Sciatic nerve (tissue), 2 donors: Measurements from ENCODE around the gene NFASC. TPM values are rescaled to one million over a fixed set of nuclear protein-coding genes. Genes with fewer than 3 reads are reported as not detected.
A peak's percentile ranks its signal among the peaks of the same experiment; 100 is the strongest.

Source experiments
- ATAC-seq: fragments of 200-7000 bp; cut with Tn5 transposase; one replicate; pipeline ENCODE4 v1.9.1; 2020; ENCODE audit warnings: mild to moderate bottlenecking, moderate library complexity
- DNase-seq: peaks from one replicate; pipeline ENCODE4 v3.0.0-alpha.2; 2020; ENCODE audit warnings: low spot score
- intact Hi-C: fragments of 100-400 bp; cut with DNase I; formaldehyde crosslinking; loops from one replicate; pipeline ENCODE4 v1.14.2; 2022
- total RNA-seq: library from RNA; stranded (reverse); fragmentation: NEBNext Ultra II Directional; extraction: Animal tissue kit (Norgen Biotek cat#: 25700); gene quantifications from one replicate; pipeline ENCODE4 v1.2.1, GENCODE V29; 2021
- donor health status: DM: no; HTN: no; CAD: no.
- donor health status: DM: no; HTN: no; CAD: no.

The NFASC gene
- total RNA-seq, 1 donor from 2014 or later: 140 TPM

DNA sequence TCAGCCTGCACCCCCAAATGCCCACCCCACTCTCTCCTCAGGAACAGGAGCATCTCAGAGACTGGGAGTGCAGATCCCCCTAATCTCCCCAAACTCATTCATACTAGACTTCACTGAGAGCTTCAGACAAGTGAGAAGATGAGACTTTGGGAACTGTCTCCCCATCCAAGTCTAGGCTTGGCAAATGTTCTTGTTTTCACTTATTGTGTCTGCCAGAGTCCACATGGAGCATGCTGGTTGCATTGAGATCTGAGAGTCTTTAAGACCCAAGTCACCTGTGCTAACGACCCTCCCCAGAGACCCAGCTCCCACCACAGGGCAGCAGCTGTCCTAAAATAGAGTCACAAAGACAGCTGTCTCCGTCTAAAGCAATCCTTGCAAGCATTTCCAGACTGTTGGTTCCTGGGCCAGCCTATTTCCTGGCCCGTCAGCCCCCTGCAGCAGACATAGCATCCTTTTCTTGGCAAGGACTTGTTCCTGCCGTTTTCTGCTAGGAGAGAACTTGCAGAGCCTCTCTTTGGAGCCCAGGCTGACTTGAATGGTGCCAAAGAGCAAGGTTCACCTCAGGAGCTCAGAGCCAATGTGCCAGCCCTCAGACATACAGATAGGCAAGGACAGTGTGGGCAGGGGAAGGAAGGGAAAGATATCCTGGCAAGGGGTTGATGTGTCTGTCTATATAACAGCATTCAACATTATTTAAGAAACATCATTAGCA lies 170.5 kb downstream of the NFASC start:
- intact Hi-C loops: no loop called here
- DNase-seq (no peak), ATAC-seq (no peak)

DNA sequence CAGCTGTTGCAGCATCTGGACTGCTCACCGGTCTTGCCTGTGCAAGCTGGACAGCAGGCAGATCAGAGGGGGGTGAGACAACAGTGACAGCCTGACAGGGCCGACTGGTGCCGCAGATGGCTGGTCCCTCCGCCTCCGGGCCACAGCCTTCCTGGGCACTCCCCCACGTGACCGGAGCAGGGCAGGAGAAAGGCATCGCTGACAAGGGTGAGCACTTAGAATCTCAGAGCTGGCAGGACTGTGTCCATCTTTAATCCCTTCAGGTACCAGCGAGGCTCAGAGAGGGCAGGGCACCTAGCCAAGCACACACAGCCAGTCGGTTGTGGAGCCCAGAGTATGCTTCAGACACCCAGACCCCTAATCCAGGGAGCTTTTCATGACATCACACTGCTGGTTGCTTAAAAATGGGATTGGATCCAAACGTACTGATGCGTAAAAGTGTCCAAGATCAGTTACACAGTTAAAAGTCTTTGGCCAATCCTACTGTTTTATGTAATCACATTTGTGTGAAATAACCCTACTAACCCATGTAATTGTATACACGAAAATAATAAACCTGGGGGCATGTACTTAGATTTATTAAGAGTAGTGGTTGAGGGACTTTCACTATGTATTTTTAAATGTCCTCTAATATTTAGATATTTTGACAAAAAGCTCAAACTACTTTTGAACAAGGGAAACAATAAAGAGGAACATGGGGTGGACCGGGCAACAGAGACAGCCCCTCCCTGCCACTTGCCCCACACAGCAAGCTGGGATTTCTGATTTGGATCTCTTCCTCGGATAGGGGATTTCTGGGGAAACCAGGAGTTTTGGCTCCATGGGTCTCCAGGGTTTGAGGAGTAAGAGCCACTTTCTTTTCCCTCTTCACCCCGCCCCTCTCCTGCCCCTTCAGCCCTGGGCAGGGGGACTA lies 171.6 kb downstream of the NFASC start:
- intact Hi-C loops: no loop called here

DNA sequence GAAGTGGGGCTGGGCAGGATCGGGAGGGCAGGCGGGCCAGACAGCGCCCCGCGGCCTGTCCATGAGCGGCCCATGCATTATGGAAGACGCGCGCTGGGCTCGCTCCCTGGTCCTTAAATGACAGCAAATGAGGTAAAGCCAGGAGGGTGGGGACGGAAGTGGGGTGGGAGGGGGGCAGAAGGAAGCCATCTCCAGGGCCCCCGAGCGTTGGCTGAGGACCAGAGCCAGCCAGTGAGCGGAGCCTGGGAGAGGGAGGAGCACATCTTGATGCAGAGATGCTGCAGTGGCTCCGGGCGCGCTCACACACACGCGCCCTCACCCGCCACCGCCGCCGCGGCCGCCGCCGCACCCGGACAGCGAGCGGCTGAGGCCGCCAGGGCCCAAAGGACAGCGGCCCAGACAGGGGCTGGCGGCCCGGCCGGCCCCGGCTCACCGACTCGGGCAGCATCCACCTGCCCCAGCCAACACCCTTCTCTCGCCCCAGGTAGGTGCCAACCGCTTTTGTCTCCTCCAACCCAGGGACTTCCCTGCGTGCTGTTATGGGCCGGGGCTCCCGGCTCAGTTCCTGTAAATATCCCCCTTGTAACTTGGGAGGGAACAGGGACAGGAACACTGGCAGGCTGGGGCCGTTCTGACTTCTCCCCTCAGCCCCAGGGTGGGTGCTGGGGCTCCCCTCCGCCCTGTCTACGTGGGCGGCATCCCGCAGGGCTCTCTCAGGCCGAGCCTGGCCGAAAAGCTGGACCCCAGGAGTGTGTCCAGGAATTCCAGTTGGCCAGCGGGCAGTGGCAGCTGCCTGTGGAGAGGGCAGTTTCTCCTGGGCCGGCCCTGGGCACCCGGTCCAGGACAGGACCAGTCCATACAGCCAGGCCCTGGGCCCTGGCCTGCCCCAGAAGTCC lies 172.5 kb downstream of the NFASC start, which contains the start of gene CNTN2:
Gene CNTN2, plus strand, starts transcription at position 302 of the 896 bp plus-strand sequence. CDS start 9,974 bp downstream, outside the sequence.
- intact Hi-C loops: no loop called here
- DNase-seq (no peak), ATAC-seq (no peak)

More for the DNA sequence above, 171.6 kb downstream of the NFASC start:
- ATAC-seq: no peak
- no peak for DNase-seq

DNA sequence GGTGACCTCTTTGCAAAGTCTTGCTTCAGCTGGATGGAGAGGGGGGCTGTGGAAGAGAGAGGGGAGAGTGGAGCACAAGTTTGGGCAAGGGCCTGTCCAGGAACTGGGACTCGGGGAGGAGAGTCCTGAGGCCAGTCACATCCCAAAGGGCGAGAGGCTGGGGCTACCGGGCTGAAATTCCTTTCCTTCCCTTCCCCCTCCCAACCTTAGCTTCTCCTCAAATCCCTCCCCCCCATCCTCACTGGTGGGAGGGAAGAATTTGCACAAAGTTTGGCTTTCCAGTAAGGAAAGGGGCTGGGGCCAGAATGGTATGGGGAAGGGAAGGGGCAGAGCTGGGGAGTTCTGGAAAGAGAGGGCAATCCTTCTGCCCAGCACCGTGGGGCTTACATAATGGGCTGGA lies 173.2 kb downstream of the NFASC start:
- no peak for ATAC-seq
- DNase-seq: no peak
- intact Hi-C loops: no loop called here

DNA sequence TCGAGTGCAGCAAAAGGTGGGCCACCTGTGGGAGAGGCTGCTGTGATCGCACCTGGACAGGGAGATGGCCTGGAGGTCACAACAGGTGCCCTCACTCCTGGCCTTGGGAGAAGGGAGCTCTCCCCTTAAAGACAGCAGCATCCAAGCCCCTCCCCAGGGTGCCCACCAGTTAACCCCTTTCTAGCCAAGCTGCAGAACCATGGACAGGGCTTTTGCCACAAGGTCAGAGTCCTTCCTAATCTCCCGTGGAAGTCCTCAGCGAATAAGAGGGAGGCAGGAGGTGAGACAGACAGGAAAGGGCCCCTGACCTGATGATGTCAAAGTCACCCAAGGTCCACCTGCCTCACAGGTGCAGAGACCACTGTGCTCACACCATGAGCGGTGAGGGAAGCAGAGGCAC lies 174.1 kb downstream of the NFASC start:
- ATAC-seq (no peak), DNase-seq (no peak)
- intact Hi-C loops: no loop called here

DNA sequence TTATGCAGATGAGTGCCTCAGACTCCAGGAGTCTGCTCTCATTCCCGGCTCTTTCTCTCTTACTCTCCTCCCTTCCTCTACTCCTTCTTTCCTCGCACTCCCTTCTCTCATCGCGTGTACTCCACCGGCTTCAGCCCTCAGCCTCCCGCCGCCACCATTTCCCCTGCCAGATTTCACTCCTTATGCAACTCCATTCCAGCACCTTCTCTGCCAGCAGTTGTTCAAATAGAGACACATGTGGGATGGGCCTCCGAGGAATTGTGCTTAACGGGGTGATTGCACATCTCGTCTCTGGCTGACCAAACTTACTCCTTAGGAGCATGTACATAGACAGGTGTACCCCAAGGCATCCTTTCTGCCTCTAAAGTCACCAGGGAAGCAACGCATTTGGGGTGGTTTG lies 174.5 kb downstream of the NFASC start:
- intact Hi-C loops: no loop called here
- DNase-seq: no peak
- ATAC-seq: no peak

DNA sequence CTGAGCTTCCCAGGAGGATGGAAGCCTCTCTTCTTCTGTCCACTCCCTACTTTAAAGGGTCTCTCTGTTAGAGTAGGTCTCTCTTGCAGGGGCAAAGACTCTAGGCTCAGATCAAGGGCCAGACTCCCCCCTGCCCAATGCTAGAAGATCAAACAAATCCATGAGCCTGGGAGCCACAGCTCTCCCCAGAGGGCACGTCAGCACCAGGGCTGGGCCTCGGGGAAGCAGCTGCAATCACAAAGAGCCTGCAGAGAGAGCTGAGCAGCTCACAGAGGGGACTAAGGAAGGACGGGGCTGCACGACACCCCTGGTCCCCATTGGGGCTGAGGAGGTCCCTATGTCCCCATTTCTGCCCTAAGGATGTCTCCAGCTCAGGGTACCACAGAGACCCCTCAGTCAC lies 176.2 kb downstream of the NFASC start:
- no peak for DNase-seq

DNA sequence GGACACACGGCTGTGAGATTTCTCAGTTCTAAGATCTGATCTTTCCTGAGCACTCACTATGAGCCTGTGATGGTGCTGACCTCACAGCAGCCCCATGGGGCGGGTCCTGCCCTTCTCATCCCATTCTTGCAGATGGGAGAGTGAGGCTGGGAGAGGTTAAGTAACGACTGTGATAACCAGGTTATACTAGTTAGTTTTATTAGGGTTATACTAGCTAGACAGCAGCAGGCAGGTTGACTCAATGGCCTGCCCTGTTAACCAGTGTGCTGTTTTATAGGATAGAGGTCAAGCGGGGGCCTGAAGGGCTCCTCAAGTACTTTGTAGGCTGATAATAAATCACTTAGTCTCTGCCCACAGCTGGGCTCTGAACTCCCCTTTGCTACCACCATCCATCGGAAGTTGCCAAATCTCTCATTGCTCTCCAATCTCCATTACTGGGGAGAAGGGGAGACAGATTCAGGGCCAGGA lies 177.1 kb downstream of the NFASC start:
- intact Hi-C loops: no loop called here
- ATAC-seq: no peak
- no peak for DNase-seq

More for the DNA sequence above, 176.2 kb downstream of the NFASC start:
- ATAC-seq: no peak
- intact Hi-C loops: no loop called here

DNA sequence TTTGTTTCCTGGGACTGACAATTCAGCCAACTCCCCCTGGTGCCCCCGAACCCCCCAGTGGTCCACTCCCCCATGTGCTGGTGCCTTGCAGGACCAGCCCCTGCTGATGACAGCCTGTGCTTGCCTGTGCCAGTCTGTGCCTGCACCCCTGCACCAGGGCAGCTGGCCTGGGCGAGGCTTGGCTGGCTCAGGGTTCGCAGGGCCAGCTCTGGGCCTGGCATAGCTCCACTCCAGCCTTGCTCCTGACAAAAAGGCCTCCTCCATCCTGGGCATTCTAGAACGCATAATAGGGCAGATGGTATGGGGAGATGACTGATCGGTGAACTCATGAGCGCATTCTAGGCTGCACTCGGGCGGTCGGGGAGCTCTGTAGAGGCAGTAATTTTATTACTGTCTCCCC lies 177.7 kb downstream of the NFASC start:
- ATAC-seq (no peak), DNase-seq (no peak)
- intact Hi-C loops: no loop called here

DNA sequence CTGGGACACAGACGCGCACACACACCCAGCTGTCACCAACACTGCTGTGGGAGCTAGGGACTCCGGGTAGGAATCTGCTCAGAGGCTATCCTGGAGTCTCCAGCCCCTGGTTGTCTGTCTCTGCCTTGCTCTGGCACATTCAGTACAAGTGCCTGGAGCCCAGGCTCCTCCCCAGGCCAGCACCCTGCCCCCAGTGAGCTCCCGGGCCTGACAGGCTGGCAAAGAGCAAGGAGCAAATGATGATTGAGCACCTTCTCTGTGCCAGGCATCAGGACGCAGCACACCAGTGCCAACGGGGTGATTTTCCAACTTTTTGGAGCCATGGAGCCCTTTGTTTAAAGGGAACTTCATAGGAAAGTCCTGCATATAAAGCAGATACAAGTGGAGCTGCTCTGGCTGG lies 178.8 kb downstream of the NFASC start:
- intact Hi-C loops: no loop called here
- no peak for DNase-seq
- peak; percentile 16 for ATAC-seq

DNA sequence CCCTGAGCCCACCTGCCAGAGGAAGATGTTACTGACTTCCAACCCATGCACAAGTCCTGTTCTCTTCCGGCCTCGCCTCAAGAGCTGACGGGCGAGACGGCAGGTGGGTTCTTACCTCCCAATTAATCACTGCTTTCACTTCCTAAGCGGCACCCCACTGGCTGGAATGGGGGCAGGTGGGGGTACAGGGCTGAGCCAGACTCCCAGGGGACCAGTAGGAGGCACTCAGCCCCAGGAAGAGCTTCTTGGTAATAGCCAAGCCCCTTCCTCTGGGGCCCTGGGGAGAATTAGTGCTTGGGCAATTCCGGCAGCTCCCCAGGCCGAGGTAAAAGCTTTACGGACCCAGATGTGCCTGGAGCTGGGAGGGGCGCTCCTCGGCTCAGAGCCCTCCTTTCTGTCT lies 182.0 kb downstream of the NFASC start:
- intact Hi-C loops: no loop called here
- DNase-seq (no peak), ATAC-seq (no peak)

DNA sequence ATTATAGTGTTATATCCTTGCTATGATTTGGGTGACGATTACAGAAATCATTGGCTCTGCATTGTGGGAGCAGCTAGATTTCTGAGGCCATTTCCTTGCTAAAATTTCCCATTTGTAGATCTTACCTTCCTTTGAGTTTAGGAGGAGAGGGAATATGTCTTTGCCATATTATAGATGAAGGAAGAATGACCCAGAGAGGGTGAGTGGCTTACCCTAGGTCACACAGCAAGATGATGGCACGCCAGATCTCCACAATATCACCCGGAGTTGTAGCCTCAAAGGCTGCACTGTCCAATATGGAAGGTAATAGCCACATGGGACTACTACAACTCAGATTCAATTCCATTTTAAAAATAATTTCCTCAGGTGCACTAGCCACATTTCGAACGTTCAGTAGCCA lies 182.6 kb downstream of the NFASC start:
- intact Hi-C loops: no loop called here
- DNase-seq (no peak), ATAC-seq (no peak)

DNA sequence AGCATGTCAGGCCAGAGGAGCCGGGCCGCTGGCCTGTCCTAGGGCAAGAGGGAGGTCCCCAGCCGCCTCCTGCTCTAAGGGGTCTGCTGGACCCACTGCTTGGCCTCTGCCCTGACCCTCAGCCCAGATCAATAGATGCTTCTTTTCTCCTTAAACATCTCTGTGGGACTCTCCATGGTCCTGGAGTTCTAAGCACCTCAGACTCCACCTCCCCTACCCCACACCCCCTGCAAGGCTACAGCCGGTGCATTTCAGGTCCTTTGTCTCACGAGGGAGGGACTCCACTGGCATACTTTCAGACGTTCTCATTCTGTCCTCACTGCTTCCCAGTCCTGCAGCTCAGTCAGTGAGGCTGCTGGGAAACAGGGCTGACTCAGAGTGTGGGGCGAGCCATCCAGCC lies 183.4 kb downstream of the NFASC start:
- ATAC-seq: no peak
- intact Hi-C loops: no loop called here
- no peak for DNase-seq

DNA sequence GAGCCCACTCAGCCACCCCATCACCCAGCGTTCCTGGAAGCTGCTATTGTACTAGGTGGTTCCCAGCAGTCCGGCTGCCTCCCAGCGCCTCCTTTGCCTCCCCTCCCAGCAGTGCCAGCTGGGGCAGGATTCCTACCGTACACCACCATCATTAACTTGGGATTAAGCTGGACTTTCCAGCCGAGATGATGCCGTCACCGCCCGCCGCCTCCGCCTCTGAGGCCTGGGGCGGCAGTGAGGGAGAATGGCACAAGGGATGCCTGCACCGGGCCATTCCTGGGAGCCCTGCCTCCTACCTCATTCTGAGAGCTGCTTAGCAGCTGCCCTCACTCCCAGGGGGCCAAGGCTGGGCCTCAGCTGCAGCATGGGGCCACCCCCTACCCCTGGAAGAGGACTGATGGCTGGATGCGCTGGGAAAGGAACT lies 185.5 kb downstream of the NFASC start:
- intact Hi-C loops: no loop called here

DNA sequence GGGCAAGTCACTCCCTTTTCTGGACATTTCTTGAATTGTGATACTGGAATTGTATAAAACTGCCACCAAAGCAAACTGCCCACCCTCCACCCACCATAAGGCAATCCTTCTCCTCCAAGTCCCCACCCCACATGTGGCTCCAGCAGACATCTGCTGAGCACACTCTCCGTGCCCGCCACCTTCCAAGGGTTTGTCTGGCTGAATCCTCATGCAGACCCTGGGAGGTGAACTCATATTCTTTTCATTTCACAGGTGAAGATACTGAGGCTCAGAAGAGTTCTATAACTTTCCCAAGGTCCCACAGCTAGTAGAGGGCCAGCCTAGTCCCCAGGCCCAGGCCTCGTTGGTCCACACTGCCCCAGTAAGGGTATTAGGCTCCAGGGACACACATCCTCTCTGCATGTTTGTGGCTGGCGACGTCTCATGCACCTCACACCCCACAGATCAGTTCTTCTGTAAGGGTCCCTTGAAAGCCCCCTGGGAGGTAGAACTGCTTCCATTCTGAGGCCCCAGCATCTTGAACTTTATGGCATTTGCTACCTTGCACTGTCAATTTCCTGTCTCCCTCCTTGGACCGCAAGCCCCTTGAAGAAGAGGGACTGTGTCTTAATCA lies 186.4 kb downstream of the NFASC start:
- DNase-seq: no peak
- no peak for ATAC-seq
- intact Hi-C loops: no loop called here

More for the DNA sequence above, 185.5 kb downstream of the NFASC start:
- ATAC-seq (no peak), DNase-seq (no peak)

DNA sequence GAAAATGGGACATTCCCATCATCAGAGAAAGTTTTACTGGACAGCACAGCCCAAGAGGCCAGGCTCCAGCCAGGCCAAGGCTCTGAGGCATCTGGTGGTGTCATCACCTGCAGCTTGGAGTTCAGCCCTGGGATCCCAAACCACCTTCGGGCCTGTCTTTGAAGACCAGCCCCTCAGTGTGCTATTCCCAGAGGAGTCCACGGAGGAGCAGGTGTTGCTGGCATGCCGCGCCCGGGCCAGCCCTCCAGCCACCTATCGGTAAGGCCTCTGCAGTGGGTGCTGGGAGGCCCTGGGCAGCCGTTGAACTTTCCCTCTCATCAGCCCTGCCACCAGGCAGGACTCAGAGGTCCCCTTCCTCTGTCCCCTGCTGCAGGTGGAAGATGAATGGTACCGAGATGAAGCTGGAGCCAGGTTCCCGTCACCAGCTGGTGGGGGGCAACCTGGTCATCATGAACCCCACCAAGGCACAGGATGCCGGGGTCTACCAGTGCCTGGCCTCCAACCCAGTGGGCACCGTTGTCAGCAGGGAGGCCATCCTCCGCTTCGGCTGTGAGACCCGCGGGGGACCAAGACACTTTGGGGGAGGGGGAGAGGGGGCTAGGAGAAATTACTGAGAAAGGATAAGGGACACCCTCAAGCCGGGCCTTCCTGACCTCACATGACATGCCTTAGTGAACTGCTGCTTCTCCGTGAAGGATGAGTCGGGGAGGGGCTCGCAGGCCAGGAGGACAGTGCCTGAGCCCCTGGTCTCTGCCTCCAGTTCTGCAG lies 187.3 kb downstream of the NFASC start:
- DNase-seq: no peak
- ATAC-seq: no peak
- intact Hi-C loops: no loop called here

DNA sequence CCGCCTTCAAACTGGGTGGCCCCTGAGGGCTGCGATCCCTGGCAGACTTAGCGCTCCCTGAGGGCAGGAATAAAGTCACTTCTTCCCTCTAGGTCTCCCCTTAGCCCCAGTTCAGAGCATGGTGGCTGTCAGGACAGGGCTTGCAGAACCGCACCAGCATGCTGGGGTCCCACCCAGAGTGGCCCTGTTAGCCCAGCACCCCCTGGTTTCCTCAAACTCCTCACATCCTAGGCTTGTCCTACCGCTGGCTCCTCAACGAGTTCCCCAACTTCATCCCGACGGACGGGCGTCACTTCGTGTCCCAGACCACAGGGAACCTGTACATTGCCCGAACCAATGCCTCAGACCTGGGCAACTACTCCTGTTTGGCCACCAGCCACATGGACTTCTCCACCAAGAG lies 188.2 kb downstream of the NFASC start:
- no peak for ATAC-seq
- no peak for DNase-seq
- intact Hi-C loops: no loop called here

DNA sequence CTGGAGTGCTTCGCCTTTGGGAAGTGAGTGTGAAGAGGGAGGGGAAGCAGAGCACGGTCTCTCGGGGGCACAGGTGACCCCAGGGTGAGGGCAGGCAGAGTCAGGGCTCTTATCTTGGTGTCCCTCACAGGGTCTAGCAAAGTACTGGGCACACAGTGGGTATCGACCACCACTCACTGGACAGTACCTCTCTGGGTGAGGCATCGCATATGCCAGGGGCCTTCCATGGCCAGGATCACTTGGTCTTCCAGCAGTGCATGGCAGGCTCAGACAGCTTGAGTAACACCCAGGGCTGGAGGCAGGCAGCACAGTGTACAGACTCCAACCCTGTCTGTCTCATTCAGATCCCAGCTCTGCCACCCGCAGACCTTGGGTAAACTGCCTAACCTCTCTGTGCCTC lies 189.0 kb downstream of the NFASC start:
- intact Hi-C loops: loop anchor here (5.0 kb wide), 1 partner anchor 72 kb away; no protein-coding TSS in a partner anchor
- no peak for DNase-seq
- no peak for ATAC-seq
